ENCODE results near the gene TAF15.

TAF15 gene

GRCh38 chr17:35825206-35825605 lies 15.9 kb downstream of the TAF15 start:
- no peak for DNase-seq

- DNase-seq: no peak
Observed at GRCh38 chr17:35841101-35841500, 31.8 kb downstream of the TAF15 start.

GRCh38 chr17:35841505-35841904 lies 32.2 kb downstream of the TAF15 start:
- no peak for DNase-seq

GRCh38 chr17:35842239-35842638 lies 33.0 kb downstream of the TAF15 start:
- DNase-seq: no peak

- DNase-seq: no peak
Observed at GRCh38 chr17:35843698-35844097, 34.4 kb downstream of the TAF15 start.

- no peak for DNase-seq
Observed at GRCh38 chr17:35844547-35844946, 35.3 kb downstream of the TAF15 start.

GRCh38 chr17:35846055-35846809 lies 36.9 kb downstream of the TAF15 start:
- no peak for DNase-seq

- no peak for DNase-seq
Observed at GRCh38 chr17:35847006-35847405, 37.7 kb downstream of the TAF15 start.

- no peak for DNase-seq
Observed at GRCh38 chr17:35847633-35848373, 38.5 kb downstream of the TAF15 start.

GRCh38 chr17:35849469-35850348 lies 40.4 kb downstream of the TAF15 start:
- DNase-seq: no peak

GRCh38 chr17:35855965-35856364 lies 46.7 kb downstream of the TAF15 start:
- no peak for DNase-seq

- DNase-seq: no peak
Observed at GRCh38 chr17:35856603-35857002, 47.3 kb downstream of the TAF15 start.

GRCh38 chr17:35864853-35865252 lies 55.6 kb downstream of the TAF15 start:
- no peak for DNase-seq

GRCh38 chr17:35865412-35866340 lies 56.4 kb downstream of the TAF15 start:
- DNase-seq: no peak

- DNase-seq: no peak
Observed at GRCh38 chr17:35866341-35866950, 57.2 kb downstream of the TAF15 start.

GRCh38 chr17:35867574-35867973 lies 58.3 kb downstream of the TAF15 start:
- DNase-seq: no peak

- DNase-seq: no peak
Observed at GRCh38 chr17:35868737-35869136, 59.5 kb downstream of the TAF15 start, which contains the start of gene HEATR9. Gene HEATR9, minus strand, starts transcription at chr17:35868891. Its CDS starts 149 bp downstream, at chr17:35868742.

GRCh38 chr17:35870906-35871819 lies 61.9 kb downstream of the TAF15 start:
- DNase-seq: no peak

- no peak for DNase-seq
Observed at GRCh38 chr17:35872196-35872980, 63.1 kb downstream of the TAF15 start.

All from T1000 (cell line).